22Rv1 (cell line): ENCODE measurements around the gene SIPA1L3.

Experiments used
- ZFX ChIP-seq: fragments of 450-650 bp; IDR thresholded peaks from 2 replicates; pipeline ENCODE4 v1.6.1; 2017; ENCODE audit warnings: antibody characterized with exemption, borderline replicate concordance
- TF ChIP-seq, protein P1 (sequence below): fragments of 450-650 bp; IDR thresholded peaks from 2 replicates; pipeline ENCODE4 v1.5.1; 2017; ENCODE audit warnings: mild to moderate bottlenecking

DNA sequence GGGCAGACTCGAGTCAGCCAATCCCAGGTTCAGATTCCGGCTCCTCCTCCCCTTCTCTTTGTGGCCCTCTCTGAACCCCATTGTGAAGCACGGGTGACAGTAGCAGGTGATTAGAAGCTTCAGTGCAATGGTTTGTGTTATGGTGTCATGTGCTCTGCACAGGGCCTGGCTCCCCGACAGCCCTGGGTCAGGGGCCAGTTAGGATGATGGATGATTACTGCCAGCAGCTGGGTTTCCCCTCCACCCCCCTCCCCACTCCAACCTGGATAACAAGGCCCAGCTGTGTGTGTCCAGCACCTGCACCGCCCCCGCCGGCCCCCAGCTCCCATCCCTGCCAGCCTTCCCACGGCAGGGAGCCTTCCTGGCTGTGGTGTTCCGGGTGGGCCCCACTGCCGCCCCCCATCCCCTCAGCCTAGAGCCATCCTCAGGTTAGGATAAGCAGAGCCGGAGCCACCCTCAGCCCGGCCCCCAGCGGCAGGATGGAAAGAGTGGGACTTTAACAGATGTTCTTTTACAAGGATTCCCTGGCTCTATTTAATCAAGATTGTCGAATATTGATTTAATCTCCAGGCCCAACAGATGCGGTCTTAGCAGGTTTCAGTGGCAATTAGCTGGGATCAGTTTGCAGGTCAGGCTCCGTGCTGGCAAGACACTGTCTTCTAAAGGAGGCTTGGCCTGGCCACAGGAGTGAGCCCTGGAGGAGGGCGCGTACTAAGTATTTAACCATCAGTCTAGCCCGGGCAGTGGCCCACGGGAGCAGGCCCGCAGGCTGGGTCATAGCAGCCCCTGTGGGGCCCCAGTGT, 156.2 kb downstream of the SIPA1L3 start:
- TF ChIP-seq, protein P1, sequence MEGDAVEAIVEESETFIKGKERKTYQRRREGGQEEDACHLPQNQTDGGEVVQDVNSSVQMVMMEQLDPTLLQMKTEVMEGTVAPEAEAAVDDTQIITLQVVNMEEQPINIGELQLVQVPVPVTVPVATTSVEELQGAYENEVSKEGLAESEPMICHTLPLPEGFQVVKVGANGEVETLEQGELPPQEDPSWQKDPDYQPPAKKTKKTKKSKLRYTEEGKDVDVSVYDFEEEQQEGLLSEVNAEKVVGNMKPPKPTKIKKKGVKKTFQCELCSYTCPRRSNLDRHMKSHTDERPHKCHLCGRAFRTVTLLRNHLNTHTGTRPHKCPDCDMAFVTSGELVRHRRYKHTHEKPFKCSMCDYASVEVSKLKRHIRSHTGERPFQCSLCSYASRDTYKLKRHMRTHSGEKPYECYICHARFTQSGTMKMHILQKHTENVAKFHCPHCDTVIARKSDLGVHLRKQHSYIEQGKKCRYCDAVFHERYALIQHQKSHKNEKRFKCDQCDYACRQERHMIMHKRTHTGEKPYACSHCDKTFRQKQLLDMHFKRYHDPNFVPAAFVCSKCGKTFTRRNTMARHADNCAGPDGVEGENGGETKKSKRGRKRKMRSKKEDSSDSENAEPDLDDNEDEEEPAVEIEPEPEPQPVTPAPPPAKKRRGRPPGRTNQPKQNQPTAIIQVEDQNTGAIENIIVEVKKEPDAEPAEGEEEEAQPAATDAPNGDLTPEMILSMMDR, result no peak
- no peak for TF ChIP-seq ZFX
